ENCODE data around the gene ANKH. TPM values are rescaled to one million over a fixed set of nuclear protein-coding genes. Genes with fewer than 3 reads are reported as not detected.

The ANKH gene
- total RNA-seq, 1 experiment from 2014 or later = 4.7 TPM

DNA sequence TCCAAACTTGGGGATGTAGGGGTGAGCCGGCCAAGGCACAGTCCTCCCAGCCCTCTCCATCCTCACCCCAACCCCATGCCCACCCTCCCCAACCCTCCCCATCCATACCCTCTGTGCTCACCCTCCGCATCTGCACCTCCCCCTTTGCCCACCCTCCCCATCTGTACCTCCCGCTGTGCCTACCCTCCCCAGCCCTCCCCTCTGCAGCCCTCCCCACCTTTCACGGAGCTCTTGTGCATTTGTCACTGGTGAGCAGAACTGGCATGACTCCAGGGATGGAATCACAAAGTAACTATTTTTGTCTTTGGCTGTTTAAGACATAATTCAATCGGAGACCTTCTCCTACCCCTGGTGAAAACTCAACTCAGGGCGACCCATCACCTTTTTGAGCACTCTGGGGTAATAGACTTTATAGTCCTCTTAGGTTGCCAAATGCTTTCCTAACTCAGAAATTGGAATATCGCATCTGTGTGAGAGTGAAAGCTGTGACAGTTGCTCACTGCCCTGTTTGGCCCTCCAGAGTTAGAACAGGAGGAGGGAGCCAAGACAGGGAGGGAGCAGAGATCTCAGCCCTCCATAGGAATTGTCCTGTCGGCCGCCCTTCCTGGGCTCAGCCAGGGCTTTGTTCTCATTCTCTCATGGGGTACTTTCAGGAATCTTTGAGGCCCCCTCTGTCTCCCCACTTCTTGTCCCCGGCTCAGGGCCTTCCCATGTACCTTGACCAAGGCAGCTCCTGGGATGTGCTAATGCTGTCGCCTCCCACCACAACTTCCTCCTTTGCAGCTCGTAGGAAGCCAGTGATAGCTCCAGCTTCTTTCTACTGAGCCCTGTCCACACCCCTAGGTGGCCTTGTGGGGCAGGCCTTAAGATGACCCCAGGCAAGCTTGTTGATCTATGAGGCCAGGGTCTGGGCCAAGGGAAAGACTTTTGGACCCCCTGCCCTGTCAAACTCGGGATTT lies 170.8 kb downstream of the ANKH start:
- Mint-ChIP-seq H3K36me3 (ENCODE audit: insufficient read depth, unreplicated experiment) (peaks cover 64% of the 10 kb centered on the region), H3K9me3 (ENCODE audit: unreplicated experiment) (no peaks in the 10 kb centered on the region), H3K4me1 (ENCODE audit: low read depth, unreplicated experiment) (no peaks in the 10 kb centered on the region), H3K27me3 (ENCODE audit: insufficient read depth, unreplicated experiment) (no peaks in the 10 kb centered on the region), H3K4me3 (ENCODE audit: unreplicated experiment) (no peak overlapping the region), H3K27ac (ENCODE audit: unreplicated experiment) (no peak overlapping the region)
- Histone ChIP-seq H3K27me3 (replicated peaks; ENCODE audit: control insufficient read depth, insufficient read depth, low read length) (no peaks in the 10 kb centered on the region), H3K36me3 (ENCODE audit: control insufficient read depth, insufficient read depth, low read length) (no peaks in the 10 kb centered on the region), H3K4me1 (no peaks in the 10 kb centered on the region), H3K4me3 (ENCODE audit: low read depth, low read length) (no peak overlapping the region), H3K9me3 (no peaks in the 10 kb centered on the region)
- intact Hi-C loops (cut with micrococcal nuclease; ENCODE audit: unreplicated experiment) = no loop called here
- POLR2A ChIA-PET = no interaction called here
- CTCF ChIA-PET = no interaction called here
- DNase-seq = no peak
- TF ChIP-seq, protein P1, sequence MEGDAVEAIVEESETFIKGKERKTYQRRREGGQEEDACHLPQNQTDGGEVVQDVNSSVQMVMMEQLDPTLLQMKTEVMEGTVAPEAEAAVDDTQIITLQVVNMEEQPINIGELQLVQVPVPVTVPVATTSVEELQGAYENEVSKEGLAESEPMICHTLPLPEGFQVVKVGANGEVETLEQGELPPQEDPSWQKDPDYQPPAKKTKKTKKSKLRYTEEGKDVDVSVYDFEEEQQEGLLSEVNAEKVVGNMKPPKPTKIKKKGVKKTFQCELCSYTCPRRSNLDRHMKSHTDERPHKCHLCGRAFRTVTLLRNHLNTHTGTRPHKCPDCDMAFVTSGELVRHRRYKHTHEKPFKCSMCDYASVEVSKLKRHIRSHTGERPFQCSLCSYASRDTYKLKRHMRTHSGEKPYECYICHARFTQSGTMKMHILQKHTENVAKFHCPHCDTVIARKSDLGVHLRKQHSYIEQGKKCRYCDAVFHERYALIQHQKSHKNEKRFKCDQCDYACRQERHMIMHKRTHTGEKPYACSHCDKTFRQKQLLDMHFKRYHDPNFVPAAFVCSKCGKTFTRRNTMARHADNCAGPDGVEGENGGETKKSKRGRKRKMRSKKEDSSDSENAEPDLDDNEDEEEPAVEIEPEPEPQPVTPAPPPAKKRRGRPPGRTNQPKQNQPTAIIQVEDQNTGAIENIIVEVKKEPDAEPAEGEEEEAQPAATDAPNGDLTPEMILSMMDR (IDR thresholded peaks at IDR 0.05; ENCODE audit: insufficient read depth in 1 of 2, low read depth in 1 of 2, low read length in 1 of 2, severe bottlenecking in 1 of 2, unreplicated experiment in 1 of 2) = no peak
- no TSS peak for BruUV-seq (replicated peaks)

DNA sequence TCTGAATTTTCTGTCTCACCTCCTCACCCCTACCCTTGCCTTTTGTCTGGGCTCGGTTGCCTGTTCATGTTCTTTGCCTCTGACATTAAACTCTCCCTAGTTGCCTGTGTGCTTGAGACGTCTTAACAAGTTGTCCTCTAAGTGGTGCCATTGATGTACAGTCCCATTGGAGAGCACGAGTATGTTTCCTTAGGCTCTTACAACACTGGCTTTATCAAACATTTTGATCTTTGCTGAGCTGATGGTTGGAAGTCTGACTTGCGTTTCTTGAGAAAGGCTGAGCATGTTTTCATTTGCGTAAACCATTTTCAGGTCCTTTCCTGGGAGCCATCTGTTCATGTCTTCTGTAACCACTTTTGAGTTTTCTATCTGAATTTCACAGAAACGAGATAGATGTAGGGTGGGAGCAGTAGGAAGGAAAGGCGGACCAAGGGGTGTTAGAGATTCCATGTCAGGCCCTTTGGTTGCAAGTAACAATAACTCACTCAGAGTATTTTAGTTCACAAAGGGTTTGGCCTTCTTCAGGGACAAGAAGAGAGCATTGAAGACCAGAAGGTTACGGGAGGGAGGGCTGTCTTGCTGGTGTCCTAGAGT lies 171.7 kb downstream of the ANKH start:
- H3K4me1 Mint-ChIP-seq (ENCODE audit: low read depth, unreplicated experiment) = no peaks in the 10 kb centered on the region
- no peaks in the 10 kb centered on the region for H3K4me1 ChIP-seq
- CTCF ChIA-PET = no interaction called here
- H3K36me3 Mint-ChIP-seq (ENCODE audit: insufficient read depth, unreplicated experiment) = peaks cover 67% of the 10 kb centered on the region
- H3K27ac Mint-ChIP-seq (ENCODE audit: unreplicated experiment) = peak overlapping the region; percentile 36
- H3K36me3 ChIP-seq (ENCODE audit: control insufficient read depth, insufficient read depth, low read length) = no peaks in the 10 kb centered on the region; the same call in 1 of the 2 replicates
- no peaks in the 10 kb centered on the region for H3K27me3 Mint-ChIP-seq (ENCODE audit: insufficient read depth, unreplicated experiment)
- H3K27me3 ChIP-seq (replicated peaks; ENCODE audit: control insufficient read depth, insufficient read depth, low read length) = no peaks in the 10 kb centered on the region
- H3K9me3 ChIP-seq = no peaks in the 10 kb centered on the region
- DNase-seq = no peak
- POLR2A ChIA-PET = no interaction called here
- no peak overlapping the region for H3K4me3 ChIP-seq (ENCODE audit: low read depth, low read length)
- BruUV-seq (replicated peaks) = no TSS peak
- H3K9me3 Mint-ChIP-seq (ENCODE audit: unreplicated experiment) = no peaks in the 10 kb centered on the region
- H3K4me3 Mint-ChIP-seq (ENCODE audit: unreplicated experiment) = no peak overlapping the region
- intact Hi-C loops (cut with micrococcal nuclease; ENCODE audit: unreplicated experiment) = no loop called here
- TF ChIP-seq, protein P1 (IDR thresholded peaks at IDR 0.05; ENCODE audit: insufficient read depth in 1 of 2, low read depth in 1 of 2, low read length in 1 of 2, severe bottlenecking in 1 of 2, unreplicated experiment in 1 of 2) = no peak

DNA sequence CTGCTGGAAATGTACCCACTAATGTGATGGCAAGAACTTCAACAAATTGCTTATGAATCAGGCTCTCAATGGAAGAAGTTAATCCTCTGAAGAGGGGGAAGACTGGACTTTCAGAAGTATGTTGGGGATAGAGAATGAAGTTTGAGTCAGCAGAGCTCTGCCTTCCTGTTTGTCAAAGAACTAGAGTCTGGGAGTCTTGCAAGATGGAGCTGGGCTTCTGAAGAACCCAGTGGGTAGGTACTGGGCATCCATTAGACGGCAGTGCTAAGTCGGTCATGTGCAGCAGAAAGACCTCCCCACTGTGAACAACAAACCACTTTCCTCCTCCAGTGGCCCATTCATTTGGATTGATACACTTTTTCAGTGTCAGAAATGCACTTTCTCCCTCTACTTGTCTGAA lies 172.4 kb downstream of the ANKH start:
- H3K27me3 ChIP-seq (replicated peaks; ENCODE audit: control insufficient read depth, insufficient read depth, low read length) = no peaks in the 10 kb centered on the region
- no peaks in the 10 kb centered on the region for H3K4me1 Mint-ChIP-seq (ENCODE audit: low read depth, unreplicated experiment)
- POLR2A ChIA-PET = no interaction called here
- H3K36me3 ChIP-seq (ENCODE audit: control insufficient read depth, insufficient read depth, low read length) = no peaks in the 10 kb centered on the region; the same call in 1 of the 2 replicates
- H3K9me3 Mint-ChIP-seq (ENCODE audit: unreplicated experiment) = no peaks in the 10 kb centered on the region
- H3K27me3 Mint-ChIP-seq (ENCODE audit: insufficient read depth, unreplicated experiment) = no peaks in the 10 kb centered on the region
- CTCF ChIA-PET = no interaction called here
- peaks cover 64% of the 10 kb centered on the region for H3K36me3 Mint-ChIP-seq (ENCODE audit: insufficient read depth, unreplicated experiment)
- no peaks in the 10 kb centered on the region for H3K4me1 ChIP-seq
- no peaks in the 10 kb centered on the region for H3K9me3 ChIP-seq
- intact Hi-C loops (cut with micrococcal nuclease; ENCODE audit: unreplicated experiment) = no loop called here
- H3K4me3 Mint-ChIP-seq (ENCODE audit: unreplicated experiment) = no peak overlapping the region
- no peak overlapping the region for H3K4me3 ChIP-seq (ENCODE audit: low read depth, low read length)
- TF ChIP-seq, protein P1 (IDR thresholded peaks at IDR 0.05; ENCODE audit: insufficient read depth in 1 of 2, low read depth in 1 of 2, low read length in 1 of 2, severe bottlenecking in 1 of 2, unreplicated experiment in 1 of 2) = no peak
- H3K27ac Mint-ChIP-seq (ENCODE audit: unreplicated experiment) = no peak overlapping the region
- DNase-seq = no peak
- no TSS peak for BruUV-seq (replicated peaks)

All from Caco-2 (cell line).